ENCODE data around the gene STYK1. TPM values are rescaled to one million over a fixed set of nuclear protein-coding genes. Genes with fewer than 3 reads are reported as not detected.
A peak's percentile ranks its signal among the peaks of the same experiment; 100 is the strongest.

STYK1 gene
- polyA plus RNA-seq, 3 donors: not detected

- Mint-ChIP-seq H3K27ac (peak overlapping the region in 1 of 7 donors; percentile 58), H3K9me3 (peaks cover 0 to 5% (median 2%) of the 10 kb centered on the region in 7 donors), H3K4me3 (no peak overlapping the region), H3K27me3 (ENCODE audit: low read depth in 3 of 3) (peaks cover 0 to 6% (median 3%) of the 10 kb centered on the region in 3 donors), H3K4me1 (peaks cover 31% of the 10 kb centered on the region), H3K36me3 (peaks cover 45 to 57% of the 10 kb centered on the region in 2 donors)
- no peaks in the 10 kb centered on the region for H3K9me3 ChIP-seq (replicated peaks in 1 of 2; ENCODE audit: control insufficient read depth in 1 of 2, insufficient read depth in 1 of 2, low read length in 2 of 2)
- peaks cover 39 to 55% of the 10 kb centered on the region in 2 donors for H3K36me3 ChIP-seq (replicated peaks in 1 of 2; ENCODE audit: control insufficient read depth in 1 of 2, insufficient read depth in 2 of 2, low read length in 2 of 2)
- TF ChIP-seq CTCF (IDR thresholded peaks at IDR 0.05): no peak
- no peak overlapping the region for H3K27ac ChIP-seq (ENCODE audit: low read depth in 1 of 2, low read length in 2 of 2)
- H3K9ac ChIP-seq (ENCODE audit: insufficient read depth, low read length, poor library complexity, severe bottlenecking): no peak overlapping the region
- WGBS (ENCODE audit: insufficient coverage): 84% methylated on average over 2 of the region's 2 CpGs
- no peak overlapping the region for H3K4me3 ChIP-seq (replicated peaks in 1 of 3; ENCODE audit: low read depth in 2 of 3, low read length in 3 of 3)
- no peak for DNase-seq
- no peak overlapping the region for H2AFZ ChIP-seq (ENCODE audit: insufficient read depth, low read depth, low read length, poor library complexity, severe bottlenecking)
- peaks cover 8 to 16% of the 10 kb centered on the region in 2 donors for H3K4me1 ChIP-seq (ENCODE audit: control insufficient read depth in 1 of 2, insufficient read depth in 2 of 2, low read length in 2 of 2)
- no peaks in the 10 kb centered on the region for H3K27me3 ChIP-seq (ENCODE audit: control insufficient read depth in 2 of 2, insufficient read depth in 2 of 2, low read length in 2 of 2)
- peaks cover 57% of the 10 kb centered on the region for H3K79me2 ChIP-seq (ENCODE audit: insufficient read depth, low read length)
- no peak overlapping the region for H3K4me2 ChIP-seq (replicated peaks; ENCODE audit: extremely low read depth, low read length, poor library complexity, severe bottlenecking)
- H4K20me1 ChIP-seq (ENCODE audit: insufficient read depth, low read length): peaks cover 83% of the 10 kb centered on the region
- intact Hi-C loops (cut with micrococcal nuclease): no loop called here
Measured at GRCh38 chr12:10717410-10717809, 43.6 kb upstream of the STYK1 start.

GRCh38 chr12:10716704-10717315 is 43.0 kb upstream of the STYK1 start:
- peaks cover 25% of the 10 kb centered on the region for H3K4me1 Mint-ChIP-seq
- peaks cover 0 to 2% (median under 1%) of the 10 kb centered on the region in 3 donors for H3K27me3 Mint-ChIP-seq (ENCODE audit: low read depth in 3 of 3)
- no peak overlapping the region for H3K4me3 ChIP-seq (replicated peaks in 1 of 3; ENCODE audit: low read depth in 2 of 3, low read length in 3 of 3)
- H3K4me1 ChIP-seq (ENCODE audit: control insufficient read depth in 1 of 2, insufficient read depth in 2 of 2, low read length in 2 of 2): peaks cover 8 to 10% of the 10 kb centered on the region in 2 donors
- H3K27me3 ChIP-seq (ENCODE audit: control insufficient read depth in 2 of 2, insufficient read depth in 2 of 2, low read length in 2 of 2): no peaks in the 10 kb centered on the region
- peaks cover 84% of the 10 kb centered on the region for H4K20me1 ChIP-seq (ENCODE audit: insufficient read depth, low read length)
- 93% methylated on average over 5 of the region's 6 CpGs for WGBS (ENCODE audit: insufficient coverage)
- H3K36me3 ChIP-seq (replicated peaks in 1 of 2; ENCODE audit: control insufficient read depth in 1 of 2, insufficient read depth in 2 of 2, low read length in 2 of 2): peaks cover 44 to 61% of the 10 kb centered on the region in 2 donors
- H3K27ac Mint-ChIP-seq: no peak overlapping the region
- no peaks in the 10 kb centered on the region for H3K9me3 ChIP-seq (replicated peaks in 1 of 2; ENCODE audit: control insufficient read depth in 1 of 2, insufficient read depth in 1 of 2, low read length in 2 of 2)
- no peak for TF ChIP-seq CTCF (IDR thresholded peaks at IDR 0.05)
- peaks cover 51% of the 10 kb centered on the region for H3K79me2 ChIP-seq (ENCODE audit: insufficient read depth, low read length)
- H3K36me3 Mint-ChIP-seq: peaks cover 48 to 63% of the 10 kb centered on the region in 2 donors
- no peaks in the 10 kb centered on the region for H3K9me3 Mint-ChIP-seq
- no peak overlapping the region for H3K9ac ChIP-seq (ENCODE audit: insufficient read depth, low read length, poor library complexity, severe bottlenecking)
- DNase-seq: no peak
- intact Hi-C loops (cut with micrococcal nuclease): no loop called here
- no peak overlapping the region for H3K4me3 Mint-ChIP-seq
- H3K4me2 ChIP-seq (replicated peaks; ENCODE audit: extremely low read depth, low read length, poor library complexity, severe bottlenecking): no peak overlapping the region
- no peak overlapping the region for H2AFZ ChIP-seq (ENCODE audit: insufficient read depth, low read depth, low read length, poor library complexity, severe bottlenecking)
- H3K27ac ChIP-seq (ENCODE audit: low read depth in 1 of 2, low read length in 2 of 2): no peak overlapping the region

All from CD14-positive monocyte (primary cell).